Measurements from ENCODE around the gene ATP2C1. TPM values are rescaled to one million over a fixed set of nuclear protein-coding genes. Genes with fewer than 3 reads are reported as not detected.

ATP2C1 gene
- total and polyA plus RNA-seq, 8 donors: 12.2 to 54.6 (median 23.6) TPM

DNA sequence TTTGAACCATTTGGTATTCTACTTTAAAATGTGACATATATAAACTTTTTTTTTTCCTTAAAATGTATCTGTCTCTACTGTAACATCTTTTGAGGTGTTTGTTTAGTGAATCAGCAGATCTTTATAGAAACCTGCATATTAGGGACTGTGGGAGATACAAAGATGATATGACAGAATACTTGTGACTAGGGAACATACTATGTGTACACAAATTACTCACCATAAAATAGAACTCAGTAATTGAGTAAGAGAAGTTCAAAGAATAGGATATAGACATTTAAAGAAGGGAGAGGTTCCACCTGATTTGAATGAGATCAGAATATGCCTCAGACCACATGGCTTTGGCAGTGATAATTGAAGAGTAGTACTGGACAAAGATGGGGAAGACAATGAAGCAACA is 47.9 kb downstream of the ATP2C1 start:
- DNase-seq (no peak), FAIRE-seq (no peak), ATAC-seq (no peak)
- Histone ChIP-seq H3K36me3 (peaks cover 0 to 6% (median 0%) of the 10 kb centered on the region in 3 donors), H3K4me1 (no peaks in the 10 kb centered on the region), H3K4me3 (no peak overlapping the region), H3K9me3 (no peaks in the 10 kb centered on the region), H3K27me3 (no peaks in the 10 kb centered on the region), H3K27ac (no peak overlapping the region)
- intact Hi-C loops (cut with DNase I): no loop called here
- TF ChIP-seq, protein P1, sequence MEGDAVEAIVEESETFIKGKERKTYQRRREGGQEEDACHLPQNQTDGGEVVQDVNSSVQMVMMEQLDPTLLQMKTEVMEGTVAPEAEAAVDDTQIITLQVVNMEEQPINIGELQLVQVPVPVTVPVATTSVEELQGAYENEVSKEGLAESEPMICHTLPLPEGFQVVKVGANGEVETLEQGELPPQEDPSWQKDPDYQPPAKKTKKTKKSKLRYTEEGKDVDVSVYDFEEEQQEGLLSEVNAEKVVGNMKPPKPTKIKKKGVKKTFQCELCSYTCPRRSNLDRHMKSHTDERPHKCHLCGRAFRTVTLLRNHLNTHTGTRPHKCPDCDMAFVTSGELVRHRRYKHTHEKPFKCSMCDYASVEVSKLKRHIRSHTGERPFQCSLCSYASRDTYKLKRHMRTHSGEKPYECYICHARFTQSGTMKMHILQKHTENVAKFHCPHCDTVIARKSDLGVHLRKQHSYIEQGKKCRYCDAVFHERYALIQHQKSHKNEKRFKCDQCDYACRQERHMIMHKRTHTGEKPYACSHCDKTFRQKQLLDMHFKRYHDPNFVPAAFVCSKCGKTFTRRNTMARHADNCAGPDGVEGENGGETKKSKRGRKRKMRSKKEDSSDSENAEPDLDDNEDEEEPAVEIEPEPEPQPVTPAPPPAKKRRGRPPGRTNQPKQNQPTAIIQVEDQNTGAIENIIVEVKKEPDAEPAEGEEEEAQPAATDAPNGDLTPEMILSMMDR (IDR thresholded peaks at IDR 0.05): no peak

DNA sequence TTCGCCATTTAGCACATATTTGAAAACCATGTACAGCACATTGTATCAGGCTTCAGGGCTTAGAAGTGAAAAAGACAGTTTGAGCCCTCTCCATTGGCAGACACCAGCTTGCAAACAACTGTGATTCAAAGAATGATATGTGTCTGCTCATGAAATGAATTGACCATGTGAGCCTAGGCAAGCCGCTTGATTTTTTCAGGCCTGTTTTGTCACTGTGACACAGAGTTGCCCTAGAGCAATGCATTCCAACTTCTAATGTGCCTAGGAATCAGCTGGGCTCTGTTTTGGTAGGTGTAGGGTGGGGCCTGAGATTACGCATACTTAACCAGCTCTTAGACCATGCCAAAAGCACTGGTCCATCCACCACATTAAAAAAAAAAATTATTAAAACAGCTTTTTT is 53.0 kb downstream of the ATP2C1 start:
- Histone ChIP-seq H3K4me3 (no peak overlapping the region), H3K27ac (no peak overlapping the region), H3K36me3 (peaks cover 0 to 12% (median 4%) of the 10 kb centered on the region in 3 donors), H3K9me3 (no peaks in the 10 kb centered on the region), H3K4me1 (no peaks in the 10 kb centered on the region), H3K27me3 (no peaks in the 10 kb centered on the region)
- TF ChIP-seq, protein P1 (IDR thresholded peaks at IDR 0.05): no peak
- no peak for ATAC-seq
- WGBS, 2 donors: 96 to 98% methylated on average over 3 of the region's 3 CpGs
- FAIRE-seq: no peak
- intact Hi-C loops (cut with DNase I): no loop called here
- no peak for DNase-seq

DNA sequence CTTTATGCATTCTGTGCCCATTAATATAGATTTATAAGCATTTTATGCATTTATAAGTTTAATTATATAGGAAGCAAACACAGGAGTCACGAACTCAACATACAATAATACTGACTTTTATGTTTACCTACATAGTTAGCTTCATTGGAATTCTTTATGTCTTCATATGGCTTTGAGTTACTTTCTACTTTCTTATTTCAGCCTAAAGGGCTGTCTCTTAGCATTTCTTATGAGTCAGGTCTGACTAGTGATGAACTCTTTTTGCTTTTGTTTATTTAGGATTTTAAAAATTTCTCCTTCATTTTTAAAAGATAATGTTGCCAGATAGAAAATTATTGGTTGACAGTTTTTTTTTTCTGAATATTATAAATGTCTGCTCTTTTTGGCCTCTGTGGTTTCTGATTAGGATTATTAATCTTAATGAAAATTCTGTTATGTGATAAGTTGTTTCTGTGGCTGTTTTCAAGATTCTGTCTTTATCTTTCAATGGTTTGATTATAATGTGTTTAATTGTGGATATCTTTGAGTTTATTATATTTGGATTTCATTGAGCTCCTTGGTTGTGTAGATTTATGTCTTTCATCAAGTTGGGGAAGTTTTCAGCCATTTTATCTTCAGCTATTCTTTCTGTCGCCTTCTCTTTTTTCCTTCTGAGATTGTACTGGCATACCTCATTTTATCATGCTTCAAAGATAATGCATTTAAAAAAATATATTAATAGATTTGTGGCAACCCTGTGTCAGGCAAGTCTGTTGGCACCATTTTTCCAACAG is 54.3 kb downstream of the ATP2C1 start:
- WGBS, 2 donors: 98 to 99% methylated on average over 2 of the region's 2 CpGs
- ATAC-seq (no peak), FAIRE-seq (no peak), DNase-seq (no peak)
- Histone ChIP-seq H3K4me3 (no peak overlapping the region), H3K9me3 (no peaks in the 10 kb centered on the region), H3K27me3 (no peaks in the 10 kb centered on the region), H3K27ac (no peak overlapping the region), H3K4me1 (no peaks in the 10 kb centered on the region), H3K36me3 (peaks cover 0 to 7% (median 4%) of the 10 kb centered on the region in 3 donors)
- intact Hi-C loops (cut with DNase I): no loop called here
- TF ChIP-seq, protein P1 (IDR thresholded peaks at IDR 0.05): no peak

DNA sequence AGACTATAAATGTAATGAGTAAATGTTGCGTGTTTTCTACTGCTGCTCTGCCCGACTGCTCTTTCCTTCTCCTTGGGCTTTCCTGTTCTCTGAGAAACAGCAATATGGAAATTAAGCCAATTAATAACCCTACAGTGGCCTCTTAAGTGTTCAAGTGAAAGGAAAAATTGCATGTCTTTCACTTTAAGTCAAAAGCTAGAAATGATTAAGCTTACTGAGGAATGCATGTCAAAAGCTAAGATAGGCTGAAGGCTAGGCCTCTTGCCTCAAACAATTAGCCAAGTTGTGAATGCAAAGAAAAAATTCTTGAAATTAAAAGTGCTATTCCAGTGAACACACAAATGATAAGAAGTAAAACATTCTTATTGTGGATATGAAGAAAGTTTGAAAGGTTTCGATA is 55.0 kb downstream of the ATP2C1 start:
- DNase-seq (no peak), ATAC-seq (no peak), FAIRE-seq (no peak)
- Histone ChIP-seq H3K27me3 (no peaks in the 10 kb centered on the region), H3K4me3 (no peak overlapping the region), H3K9me3 (no peaks in the 10 kb centered on the region), H3K36me3 (peaks cover 0 to 7% (median 4%) of the 10 kb centered on the region in 3 donors), H3K27ac (no peak overlapping the region), H3K4me1 (no peaks in the 10 kb centered on the region)
- intact Hi-C loops (cut with DNase I): no loop called here
- TF ChIP-seq, protein P1 (IDR thresholded peaks at IDR 0.05): no peak
- 98 to 99% methylated on average over 3 of the region's 3 CpGs for WGBS, 2 donors

DNA sequence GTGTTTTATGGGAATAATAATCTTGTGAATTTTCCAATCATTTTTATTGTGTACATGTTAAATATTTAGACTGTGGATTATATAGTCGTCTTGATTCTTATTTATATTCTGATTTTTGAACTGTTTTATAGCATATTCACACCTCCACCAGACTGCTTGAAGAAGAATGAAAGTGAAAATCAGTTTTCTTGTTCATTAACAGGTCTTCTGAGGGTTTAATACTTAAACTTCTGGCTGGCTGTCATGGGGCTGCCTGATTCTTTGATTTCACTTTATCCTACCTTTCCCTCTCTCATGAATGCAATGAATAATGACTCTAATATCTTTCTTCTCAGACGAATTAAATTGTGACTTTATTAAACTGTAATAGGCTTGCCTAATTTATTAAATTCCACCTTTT is 56.2 kb downstream of the ATP2C1 start:
- no peaks in the 10 kb centered on the region for H3K4me1 ChIP-seq
- no peak for DNase-seq
- peaks cover 0 to 7% (median 4%) of the 10 kb centered on the region in 3 donors for H3K36me3 ChIP-seq
- no peak overlapping the region for H3K27ac ChIP-seq
- intact Hi-C loops (cut with DNase I): no loop called here
- WGBS, 2 donors: 21 to 35% methylated on average over 2 of the region's 2 CpGs
- no peaks in the 10 kb centered on the region for H3K9me3 ChIP-seq
- H3K4me3 ChIP-seq: no peak overlapping the region
- no peaks in the 10 kb centered on the region for H3K27me3 ChIP-seq
- no peak for FAIRE-seq
- TF ChIP-seq, protein P1 (IDR thresholded peaks at IDR 0.05): no peak
- ATAC-seq: no peak
